ENCODE measurements around the gene SYNGR3. TPM values are rescaled to one million over a fixed set of nuclear protein-coding genes. Genes with fewer than 3 reads are reported as not detected.

Gene SYNGR3
- total and polyA plus RNA-seq, 2 of the 13 experiments (the other 11 are each of a cell fraction or from before 2014, with no cell fraction given) = 0.97 to 5.7 TPM

DNA sequence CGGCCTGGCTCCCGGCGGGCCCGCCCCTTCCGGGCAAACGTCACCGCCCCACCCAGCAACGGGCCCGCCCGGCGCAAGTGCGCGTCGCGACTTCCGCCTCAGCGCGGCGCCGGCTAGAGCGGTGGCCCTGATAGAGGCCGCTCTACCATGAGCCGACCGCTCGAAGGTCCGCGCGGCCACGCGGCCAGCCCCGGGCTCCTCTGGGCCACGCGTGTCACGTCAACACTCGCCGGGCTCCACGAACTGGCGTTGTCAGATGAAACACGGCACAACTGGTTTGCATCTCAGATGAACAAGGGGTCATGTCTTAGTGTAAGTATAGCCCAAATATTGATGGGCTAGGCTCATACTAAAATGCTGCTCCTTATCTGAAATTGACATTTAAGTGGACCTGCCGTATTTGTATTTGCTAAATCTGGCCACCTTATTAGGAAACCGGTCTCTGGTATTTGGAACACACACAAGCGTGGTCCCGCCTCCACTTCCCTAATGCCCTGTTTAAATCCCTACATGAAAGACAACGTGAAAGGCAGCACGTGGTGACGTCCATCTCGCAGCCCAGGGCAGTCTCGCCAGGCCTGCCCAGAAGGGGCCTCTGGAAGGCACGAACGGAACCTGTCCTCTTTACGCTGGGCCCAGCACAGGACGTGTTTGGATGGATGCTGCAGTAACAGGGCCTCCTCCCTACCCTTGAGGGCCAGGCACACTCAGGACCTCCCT, 20.2 kb downstream of the SYNGR3 start, which contains the start of gene ZNF598 (continued):
- TF ChIP-seq, protein P1, sequence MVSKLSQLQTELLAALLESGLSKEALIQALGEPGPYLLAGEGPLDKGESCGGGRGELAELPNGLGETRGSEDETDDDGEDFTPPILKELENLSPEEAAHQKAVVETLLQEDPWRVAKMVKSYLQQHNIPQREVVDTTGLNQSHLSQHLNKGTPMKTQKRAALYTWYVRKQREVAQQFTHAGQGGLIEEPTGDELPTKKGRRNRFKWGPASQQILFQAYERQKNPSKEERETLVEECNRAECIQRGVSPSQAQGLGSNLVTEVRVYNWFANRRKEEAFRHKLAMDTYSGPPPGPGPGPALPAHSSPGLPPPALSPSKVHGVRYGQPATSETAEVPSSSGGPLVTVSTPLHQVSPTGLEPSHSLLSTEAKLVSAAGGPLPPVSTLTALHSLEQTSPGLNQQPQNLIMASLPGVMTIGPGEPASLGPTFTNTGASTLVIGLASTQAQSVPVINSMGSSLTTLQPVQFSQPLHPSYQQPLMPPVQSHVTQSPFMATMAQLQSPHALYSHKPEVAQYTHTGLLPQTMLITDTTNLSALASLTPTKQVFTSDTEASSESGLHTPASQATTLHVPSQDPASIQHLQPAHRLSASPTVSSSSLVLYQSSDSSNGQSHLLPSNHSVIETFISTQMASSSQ (IDR thresholded peaks at IDR 0.05; ENCODE audit: low read depth) = no peak
- TF ChIP-seq, protein P1 (CRISPR knock-in tag; IDR thresholded peaks at IDR 0.05; ENCODE audit: borderline replicate concordance) = no peak; the same call in 1 of the 2 replicates
- TF ChIP-seq ZSCAN25 (CRISPR knock-in tag; IDR thresholded peaks at IDR 0.05) (no peak), POGZ (CRISPR knock-in tag; IDR thresholded peaks at IDR 0.05) (peak; percentile 44; the same call in 1 of the 2 replicates), PTBP1 (IDR thresholded peaks at IDR 0.05; ENCODE audit: low read depth, low read length, poor library complexity, severe bottlenecking) (no peak), ZKSCAN1 (IDR thresholded peaks at IDR 0.05; ENCODE audit: low read length) (no peak), ZNF883 (CRISPR knock-in tag; IDR thresholded peaks at IDR 0.05; ENCODE audit: not compliant biosample characterization) (peak; percentile 78), SKI (IDR thresholded peaks at IDR 0.05; ENCODE audit: partially characterized antibody) (no peak), ZBTB42 (CRISPR knock-in tag; IDR thresholded peaks at IDR 0.05) (no peak; the same call in 1 of the 2 replicates), SRSF4 (IDR thresholded peaks at IDR 0.05; ENCODE audit: low read depth, low read length, poor library complexity, severe bottlenecking) (no peak), NR2F1 (CRISPR knock-in tag; IDR thresholded peaks at IDR 0.05) (no peak), PHF20 (CRISPR knock-in tag; IDR thresholded peaks at IDR 0.05) (peak; percentile 86), KDM1A (CRISPR knock-in tag; IDR thresholded peaks at IDR 0.05) (no peak), ZNF326 (CRISPR knock-in tag; IDR thresholded peaks at IDR 0.05; ENCODE audit: borderline replicate concordance) (no peak), ZNF3 (CRISPR knock-in tag; IDR thresholded peaks at IDR 0.05) (no peak), ZNF432 (CRISPR knock-in tag; IDR thresholded peaks at IDR 0.05; ENCODE audit: borderline replicate concordance) (no peak), CEBPB (IDR thresholded peaks at IDR 0.05; ENCODE audit: borderline replicate concordance, low read depth, low read length) (no peak)
- TF ChIP-seq, protein P2, sequence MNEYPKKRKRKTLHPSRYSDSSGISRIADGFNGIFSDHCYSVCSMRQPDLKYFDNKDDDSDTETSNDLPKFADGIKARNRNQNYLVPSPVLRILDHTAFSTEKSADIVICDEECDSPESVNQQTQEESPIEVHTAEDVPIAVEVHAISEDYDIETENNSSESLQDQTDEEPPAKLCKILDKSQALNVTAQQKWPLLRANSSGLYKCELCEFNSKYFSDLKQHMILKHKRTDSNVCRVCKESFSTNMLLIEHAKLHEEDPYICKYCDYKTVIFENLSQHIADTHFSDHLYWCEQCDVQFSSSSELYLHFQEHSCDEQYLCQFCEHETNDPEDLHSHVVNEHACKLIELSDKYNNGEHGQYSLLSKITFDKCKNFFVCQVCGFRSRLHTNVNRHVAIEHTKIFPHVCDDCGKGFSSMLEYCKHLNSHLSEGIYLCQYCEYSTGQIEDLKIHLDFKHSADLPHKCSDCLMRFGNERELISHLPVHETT (CRISPR knock-in tag; conservative IDR thresholded peaks at IDR 0.05) = peak; percentile 94
- TF ChIP-seq, protein P3, sequence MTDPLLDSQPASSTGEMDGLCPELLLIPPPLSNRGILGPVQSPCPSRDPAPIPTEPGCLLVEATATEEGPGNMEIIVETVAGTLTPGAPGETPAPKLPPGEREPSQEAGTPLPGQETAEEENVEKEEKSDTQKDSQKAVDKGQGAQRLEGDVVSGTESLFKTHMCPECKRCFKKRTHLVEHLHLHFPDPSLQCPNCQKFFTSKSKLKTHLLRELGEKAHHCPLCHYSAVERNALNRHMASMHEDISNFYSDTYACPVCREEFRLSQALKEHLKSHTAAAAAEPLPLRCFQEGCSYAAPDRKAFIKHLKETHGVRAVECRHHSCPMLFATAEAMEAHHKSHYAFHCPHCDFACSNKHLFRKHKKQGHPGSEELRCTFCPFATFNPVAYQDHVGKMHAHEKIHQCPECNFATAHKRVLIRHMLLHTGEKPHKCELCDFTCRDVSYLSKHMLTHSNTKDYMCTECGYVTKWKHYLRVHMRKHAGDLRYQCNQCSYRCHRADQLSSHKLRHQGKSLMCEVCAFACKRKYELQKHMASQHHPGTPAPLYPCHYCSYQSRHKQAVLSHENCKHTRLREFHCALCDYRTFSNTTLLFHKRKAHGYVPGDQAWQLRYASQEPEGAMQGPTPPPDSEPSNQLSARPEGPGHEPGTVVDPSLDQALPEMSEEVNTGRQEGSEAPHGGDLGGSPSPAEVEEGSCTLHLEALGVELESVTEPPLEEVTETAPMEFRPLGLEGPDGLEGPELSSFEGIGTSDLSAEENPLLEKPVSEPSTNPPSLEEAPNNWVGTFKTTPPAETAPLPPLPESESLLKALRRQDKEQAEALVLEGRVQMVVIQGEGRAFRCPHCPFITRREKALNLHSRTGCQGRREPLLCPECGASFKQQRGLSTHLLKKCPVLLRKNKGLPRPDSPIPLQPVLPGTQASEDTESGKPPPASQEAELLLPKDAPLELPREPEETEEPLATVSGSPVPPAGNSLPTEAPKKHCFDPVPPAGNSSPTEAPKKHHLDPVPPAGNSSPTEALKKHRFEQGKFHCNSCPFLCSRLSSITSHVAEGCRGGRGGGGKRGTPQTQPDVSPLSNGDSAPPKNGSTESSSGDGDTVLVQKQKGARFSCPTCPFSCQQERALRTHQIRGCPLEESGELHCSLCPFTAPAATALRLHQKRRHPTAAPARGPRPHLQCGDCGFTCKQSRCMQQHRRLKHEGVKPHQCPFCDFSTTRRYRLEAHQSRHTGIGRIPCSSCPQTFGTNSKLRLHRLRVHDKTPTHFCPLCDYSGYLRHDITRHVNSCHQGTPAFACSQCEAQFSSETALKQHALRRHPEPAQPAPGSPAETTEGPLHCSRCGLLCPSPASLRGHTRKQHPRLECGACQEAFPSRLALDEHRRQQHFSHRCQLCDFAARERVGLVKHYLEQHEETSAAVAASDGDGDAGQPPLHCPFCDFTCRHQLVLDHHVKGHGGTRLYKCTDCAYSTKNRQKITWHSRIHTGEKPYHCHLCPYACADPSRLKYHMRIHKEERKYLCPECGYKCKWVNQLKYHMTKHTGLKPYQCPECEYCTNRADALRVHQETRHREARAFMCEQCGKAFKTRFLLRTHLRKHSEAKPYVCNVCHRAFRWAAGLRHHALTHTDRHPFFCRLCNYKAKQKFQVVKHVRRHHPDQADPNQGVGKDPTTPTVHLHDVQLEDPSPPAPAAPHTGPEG (CRISPR knock-in tag; IDR thresholded peaks at IDR 0.05) = no peak

All from HepG2 (cell line).